Panc1 (cell line): ENCODE results near the gene STARD10.

Source experiments
- POLR2AphosphoS5 ChIP-seq: IDR thresholded peaks from 2 replicates; pipeline ENCODE4 v1.6.1; 2012; ENCODE audit warnings: mild to moderate bottlenecking, low read depth, low read length, moderate library complexity
- SIN3A ChIP-seq: IDR thresholded peaks from 2 replicates; pipeline ENCODE4 v1.6.1; 2012; ENCODE audit warnings: low read depth, mild to moderate bottlenecking, low read length, moderate library complexity, borderline replicate concordance; ENCODE audit not compliant: insufficient read depth
- TF ChIP-seq, protein P1 (sequence below): fragments of 450-650 bp; IDR thresholded peaks from 2 replicates; pipeline ENCODE4 v1.5.1; 2017; ENCODE audit warnings: mild to moderate bottlenecking
- TF ChIP-seq, protein P2 (sequence below), 2 experiments: IDR thresholded peaks; 2 replicates each; pipeline ENCODE4 v1.6.1; 2011 to 2012; ENCODE audit warnings: low read depth in 2 of 2, control low read depth in 1 of 2, low read length in 1 of 2, mild to moderate bottlenecking in 1 of 2, moderate library complexity in 1 of 2; ENCODE audit not compliant: insufficient read depth in 1 of 2

DNA sequence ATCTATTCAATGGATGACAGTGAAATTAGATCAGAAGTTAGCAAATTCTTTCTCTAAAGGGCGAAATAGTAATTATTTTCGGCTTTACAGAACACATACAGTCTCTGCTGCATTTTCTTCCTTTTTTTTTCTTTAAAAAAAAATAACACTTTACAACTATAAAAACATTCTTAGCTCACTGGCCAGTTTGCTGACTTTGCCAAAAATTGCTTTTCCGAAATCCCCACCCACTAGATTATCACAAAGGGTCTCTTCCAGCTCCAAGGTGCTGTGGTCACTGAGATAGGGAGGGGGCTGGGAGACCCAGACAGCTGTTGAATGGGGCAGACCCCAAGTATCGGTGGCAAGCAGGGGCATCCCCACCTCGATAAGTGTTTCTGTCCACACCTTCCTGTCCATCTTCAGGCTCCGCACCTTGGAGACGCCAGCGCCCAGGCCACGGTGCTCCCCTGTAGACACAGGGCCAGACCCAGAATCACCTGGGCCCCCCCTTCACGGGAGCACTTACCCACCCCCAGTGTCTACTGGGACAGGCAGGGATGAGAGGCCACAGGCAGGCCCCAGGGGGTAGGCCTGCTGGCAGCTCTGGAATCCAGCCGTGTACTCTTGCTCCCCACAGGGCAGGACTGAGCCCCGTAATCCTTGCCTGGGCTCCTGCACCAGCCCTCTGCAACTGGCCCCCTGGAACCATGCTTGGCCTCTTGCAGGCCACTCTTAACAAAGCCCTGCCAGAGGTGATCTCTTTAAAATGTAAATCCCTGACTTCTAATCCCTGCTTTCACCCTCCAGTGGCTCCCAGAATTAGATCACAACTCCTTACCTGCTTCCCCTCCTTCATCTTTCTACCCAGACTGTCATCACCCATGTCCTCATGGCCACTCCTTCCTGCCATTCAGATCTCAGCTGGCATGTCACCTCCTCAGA lies 88.1 kb downstream of the STARD10 start:
- TF ChIP-seq POLR2AphosphoS5, result no peak
- TF ChIP-seq, protein P1, sequence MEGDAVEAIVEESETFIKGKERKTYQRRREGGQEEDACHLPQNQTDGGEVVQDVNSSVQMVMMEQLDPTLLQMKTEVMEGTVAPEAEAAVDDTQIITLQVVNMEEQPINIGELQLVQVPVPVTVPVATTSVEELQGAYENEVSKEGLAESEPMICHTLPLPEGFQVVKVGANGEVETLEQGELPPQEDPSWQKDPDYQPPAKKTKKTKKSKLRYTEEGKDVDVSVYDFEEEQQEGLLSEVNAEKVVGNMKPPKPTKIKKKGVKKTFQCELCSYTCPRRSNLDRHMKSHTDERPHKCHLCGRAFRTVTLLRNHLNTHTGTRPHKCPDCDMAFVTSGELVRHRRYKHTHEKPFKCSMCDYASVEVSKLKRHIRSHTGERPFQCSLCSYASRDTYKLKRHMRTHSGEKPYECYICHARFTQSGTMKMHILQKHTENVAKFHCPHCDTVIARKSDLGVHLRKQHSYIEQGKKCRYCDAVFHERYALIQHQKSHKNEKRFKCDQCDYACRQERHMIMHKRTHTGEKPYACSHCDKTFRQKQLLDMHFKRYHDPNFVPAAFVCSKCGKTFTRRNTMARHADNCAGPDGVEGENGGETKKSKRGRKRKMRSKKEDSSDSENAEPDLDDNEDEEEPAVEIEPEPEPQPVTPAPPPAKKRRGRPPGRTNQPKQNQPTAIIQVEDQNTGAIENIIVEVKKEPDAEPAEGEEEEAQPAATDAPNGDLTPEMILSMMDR, result no peak
- TF ChIP-seq, protein P2, sequence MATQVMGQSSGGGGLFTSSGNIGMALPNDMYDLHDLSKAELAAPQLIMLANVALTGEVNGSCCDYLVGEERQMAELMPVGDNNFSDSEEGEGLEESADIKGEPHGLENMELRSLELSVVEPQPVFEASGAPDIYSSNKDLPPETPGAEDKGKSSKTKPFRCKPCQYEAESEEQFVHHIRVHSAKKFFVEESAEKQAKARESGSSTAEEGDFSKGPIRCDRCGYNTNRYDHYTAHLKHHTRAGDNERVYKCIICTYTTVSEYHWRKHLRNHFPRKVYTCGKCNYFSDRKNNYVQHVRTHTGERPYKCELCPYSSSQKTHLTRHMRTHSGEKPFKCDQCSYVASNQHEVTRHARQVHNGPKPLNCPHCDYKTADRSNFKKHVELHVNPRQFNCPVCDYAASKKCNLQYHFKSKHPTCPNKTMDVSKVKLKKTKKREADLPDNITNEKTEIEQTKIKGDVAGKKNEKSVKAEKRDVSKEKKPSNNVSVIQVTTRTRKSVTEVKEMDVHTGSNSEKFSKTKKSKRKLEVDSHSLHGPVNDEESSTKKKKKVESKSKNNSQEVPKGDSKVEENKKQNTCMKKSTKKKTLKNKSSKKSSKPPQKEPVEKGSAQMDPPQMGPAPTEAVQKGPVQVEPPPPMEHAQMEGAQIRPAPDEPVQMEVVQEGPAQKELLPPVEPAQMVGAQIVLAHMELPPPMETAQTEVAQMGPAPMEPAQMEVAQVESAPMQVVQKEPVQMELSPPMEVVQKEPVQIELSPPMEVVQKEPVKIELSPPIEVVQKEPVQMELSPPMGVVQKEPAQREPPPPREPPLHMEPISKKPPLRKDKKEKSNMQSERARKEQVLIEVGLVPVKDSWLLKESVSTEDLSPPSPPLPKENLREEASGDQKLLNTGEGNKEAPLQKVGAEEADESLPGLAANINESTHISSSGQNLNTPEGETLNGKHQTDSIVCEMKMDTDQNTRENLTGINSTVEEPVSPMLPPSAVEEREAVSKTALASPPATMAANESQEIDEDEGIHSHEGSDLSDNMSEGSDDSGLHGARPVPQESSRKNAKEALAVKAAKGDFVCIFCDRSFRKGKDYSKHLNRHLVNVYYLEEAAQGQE (IDR thresholded peaks at IDR 0.05; ENCODE audit: insufficient read depth in 1 of 2, low read depth in 2 of 2, low read length in 1 of 2), result no peak
- TF ChIP-seq SIN3A, result no peak
